Stimulated activated naive CD4-positive, alpha-beta T cell treated with Interleukin-2 at 50 U/mL for 16 hours (primary cell): Measurements from ENCODE around the gene CAPG.
A peak's percentile ranks its signal among the peaks of the same experiment; 100 is the strongest.
"Not testable (repeated sequence)": the region's sequence is repeated elsewhere in the genome, so short reads cannot be mapped to it uniquely, and the experiment has no call there.

Source experiments
- DNase-seq: peaks from one replicate; lab custom pipeline; 2025; lab: John Stamatoyannopoulos, UW

CAPG gene

DNA sequence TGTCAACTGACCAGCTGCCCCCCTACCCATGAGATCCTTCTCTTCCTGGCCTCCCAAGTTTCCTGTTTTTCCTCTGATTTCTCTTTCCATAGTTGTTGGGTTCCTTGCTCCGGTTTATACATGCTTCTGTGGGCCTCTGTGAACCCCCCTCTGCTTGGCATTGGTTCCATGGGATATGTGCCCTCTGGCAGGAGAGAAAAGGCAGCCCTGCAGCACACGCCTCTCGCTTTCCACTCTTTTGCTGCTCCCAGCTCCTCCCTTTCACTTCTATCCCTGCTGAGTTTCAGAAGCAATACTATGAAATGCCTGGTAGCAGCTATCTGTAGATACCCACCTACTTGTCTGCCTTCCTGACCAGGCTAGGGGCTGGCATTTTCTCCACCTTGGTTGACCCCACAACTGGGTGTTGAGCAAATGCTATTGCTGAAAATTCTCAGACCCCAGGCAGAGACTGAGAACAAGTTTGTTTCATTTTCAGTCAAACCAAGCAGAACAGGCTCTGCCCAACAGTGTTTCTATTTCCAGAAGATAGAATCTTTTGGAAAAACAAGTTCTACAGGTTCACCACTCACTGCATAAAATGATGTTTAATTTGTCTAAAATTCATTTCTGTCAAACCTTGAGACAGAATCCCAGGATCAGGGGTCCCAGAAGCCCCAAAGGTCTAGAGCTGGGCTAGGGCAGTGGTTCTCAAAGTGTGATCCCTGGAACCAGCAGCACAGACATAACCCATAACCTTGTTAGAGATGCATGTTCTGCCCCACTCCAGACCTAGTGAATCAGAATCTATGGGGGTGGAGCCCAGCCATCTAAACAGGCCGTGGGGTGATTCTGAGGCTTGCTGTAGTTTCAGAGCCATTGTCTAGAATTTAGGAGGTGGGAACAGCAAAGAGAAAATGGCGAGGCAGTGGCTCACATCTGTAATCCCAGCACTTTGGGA, 13.4 kb downstream of the CAPG start:
- no peak for DNase-seq

DNA sequence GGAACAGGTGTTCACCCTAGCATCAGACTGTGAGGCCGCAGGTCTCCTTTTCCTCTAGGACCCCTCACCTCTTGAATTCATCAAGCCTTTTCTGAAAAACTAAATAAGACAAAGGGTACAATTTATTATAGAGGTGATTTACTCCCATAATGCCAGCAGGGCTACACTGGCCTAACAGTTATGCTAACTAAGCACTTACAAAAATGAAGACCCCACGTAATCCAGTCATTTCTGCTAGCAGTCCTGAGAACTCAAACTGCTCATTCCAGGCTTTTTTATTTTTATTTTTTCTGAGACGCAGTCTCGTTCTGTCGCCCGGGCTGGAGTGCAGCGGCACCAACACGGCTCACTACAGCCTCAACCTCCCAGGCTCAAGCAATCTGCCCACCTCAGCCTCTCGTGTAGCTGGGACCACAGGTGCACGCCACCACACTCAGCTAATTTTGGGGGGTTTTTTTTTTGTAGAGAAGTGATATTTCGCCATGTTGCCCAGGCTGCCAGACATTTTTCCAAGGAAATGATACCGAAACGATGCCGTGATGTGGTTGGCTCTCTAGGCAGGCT, 14.2 kb downstream of the CAPG start:
- no peak for DNase-seq

DNA sequence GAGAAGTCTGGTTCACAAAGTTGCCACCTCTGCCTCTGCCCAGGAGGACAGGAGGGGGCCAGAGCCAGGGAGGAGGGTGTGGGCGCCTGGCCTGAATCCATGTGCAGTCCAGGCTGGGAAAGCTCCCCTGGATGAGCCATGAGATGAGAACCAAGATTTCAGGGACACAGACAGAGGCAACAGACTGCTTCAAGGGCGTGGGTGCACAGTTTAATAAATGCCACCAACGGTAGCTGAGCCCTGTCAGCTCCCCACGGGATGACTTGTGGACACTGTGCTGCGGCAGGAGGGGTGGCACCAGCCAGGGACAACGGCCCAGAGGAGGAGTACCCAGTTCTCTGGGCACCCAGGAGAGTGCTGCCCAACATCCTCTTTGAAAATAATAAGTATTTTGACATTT, 15.2 kb downstream of the CAPG start:
- no peak for DNase-seq

DNA sequence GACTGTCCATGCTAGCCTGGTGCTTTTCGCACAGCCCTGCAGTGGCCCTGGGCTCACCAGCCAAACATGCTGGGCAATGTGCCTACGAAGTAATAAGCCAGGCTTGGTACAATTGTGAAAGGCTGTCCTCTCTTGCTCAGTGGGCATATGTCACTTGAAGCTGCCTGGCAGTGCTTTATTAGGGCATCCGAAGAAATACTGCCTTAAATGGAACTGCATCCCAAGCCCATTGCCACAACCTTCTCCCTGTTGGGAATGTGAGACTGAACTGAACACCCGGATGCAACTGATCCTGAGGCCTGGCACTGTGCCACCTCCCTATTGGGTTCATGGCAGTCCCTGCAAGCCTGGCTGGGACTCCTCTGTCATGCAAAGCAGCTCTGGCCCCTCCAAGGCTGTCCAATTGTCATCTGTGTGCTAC, 15.9 kb downstream of the CAPG start:
- no peak for DNase-seq

DNA sequence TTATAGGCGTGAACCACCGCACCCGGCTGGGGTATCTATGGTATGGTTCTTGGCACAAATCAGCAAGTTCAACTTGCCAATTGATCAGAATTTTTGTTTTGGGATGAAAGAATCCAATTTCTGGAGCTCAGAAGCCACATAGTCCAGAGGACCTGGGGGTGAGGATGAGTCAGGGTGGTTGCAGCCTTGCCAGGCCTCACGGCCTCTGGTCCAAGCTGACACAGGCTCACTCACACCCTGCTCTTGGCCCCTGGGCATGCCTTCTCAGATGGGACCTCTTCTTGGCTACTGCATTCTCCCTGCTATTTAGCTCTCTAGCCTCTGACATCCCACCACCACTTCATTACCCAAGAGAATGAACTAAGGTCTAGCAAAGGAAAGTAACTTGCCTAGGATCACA, 16.3 kb downstream of the CAPG start:
- DNase-seq: no peak

DNA sequence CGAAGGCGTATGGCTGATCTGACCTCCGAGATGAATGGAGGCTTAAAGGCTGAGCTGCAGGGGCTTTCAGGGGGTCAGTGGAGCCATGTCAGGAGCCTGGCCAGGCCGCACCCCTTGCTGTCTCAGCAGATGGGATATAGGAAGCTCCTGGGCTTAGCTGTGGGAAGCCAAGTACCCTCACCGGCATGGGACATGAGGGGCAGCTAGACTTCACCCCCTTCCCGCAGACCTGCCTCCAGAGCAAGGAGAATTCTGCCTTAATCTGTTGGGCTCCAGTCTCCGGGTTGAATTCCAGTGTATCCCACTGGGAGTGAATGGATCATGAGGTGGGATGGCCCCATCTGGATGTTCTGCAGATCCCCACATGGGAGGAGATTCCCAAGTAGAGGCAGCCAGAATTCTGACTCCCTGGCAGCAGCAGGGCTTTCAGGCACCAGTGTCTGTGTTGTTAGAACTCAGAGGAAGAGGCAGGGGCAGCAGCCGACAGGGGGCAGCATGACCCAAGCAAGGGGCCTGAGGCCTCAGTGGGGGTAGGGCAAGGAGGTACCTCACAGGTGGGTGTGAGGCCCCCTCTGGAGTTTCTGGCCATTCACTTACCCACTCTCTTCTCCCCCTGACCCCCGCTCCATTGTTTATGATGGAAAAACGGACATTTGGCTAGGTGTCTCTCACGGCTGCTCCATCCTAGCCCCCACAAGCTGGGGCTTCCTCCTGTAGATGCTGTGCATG, 19.1 kb downstream of the CAPG start:
- DNase-seq: peak; percentile 63

DNA sequence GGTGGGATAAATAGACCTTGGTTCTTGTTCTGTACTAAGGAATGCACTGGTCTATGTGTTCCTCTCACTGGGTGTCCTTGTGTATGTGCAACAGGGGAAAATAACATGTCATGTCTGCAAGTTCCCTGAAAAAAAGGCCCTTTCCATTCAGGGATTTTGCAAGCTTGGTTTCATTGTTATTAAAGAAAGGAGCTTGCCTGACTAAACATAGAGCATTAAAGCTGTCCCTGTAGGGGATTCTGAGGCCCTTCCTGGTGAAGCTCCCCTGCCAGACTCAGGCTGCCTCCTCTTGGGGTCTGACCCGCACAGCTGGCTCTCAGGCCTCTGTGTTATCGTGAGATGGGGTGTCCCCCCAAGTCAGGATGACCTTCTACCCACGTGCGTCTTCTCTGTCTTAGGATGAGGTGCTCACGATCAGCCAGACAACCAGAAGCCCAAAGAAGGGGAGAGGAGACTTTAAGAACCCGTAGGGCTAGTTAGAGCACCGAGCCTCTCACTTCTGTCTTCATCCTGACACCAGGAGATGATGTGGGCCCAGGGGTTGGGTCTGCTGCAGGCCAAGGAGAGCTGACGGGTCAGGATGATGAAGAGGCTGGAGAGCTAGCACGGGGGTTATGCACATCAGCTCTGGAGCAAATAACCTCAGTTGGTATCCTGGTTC, 21.2 kb downstream of the CAPG start:
- no peak for DNase-seq

DNA sequence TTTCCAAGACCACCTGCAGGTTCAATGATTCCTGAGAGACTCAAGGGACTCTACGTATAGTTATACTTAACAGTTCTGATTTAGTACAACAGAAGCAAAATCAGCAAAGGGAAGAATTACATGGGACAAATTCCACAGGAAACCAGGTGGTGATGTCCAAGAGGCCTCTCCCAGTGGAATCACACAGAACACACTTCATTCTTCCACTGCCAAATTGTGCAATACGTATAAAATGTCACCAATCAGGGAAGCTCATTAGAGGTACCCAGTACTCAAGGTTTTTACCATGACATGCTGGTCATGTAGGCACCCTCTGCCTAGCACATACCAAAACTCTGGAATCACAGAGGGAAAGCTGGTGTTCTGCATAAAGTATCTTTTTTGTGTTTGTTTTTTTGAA, 22.4 kb downstream of the CAPG start:
- no peak for DNase-seq

DNA sequence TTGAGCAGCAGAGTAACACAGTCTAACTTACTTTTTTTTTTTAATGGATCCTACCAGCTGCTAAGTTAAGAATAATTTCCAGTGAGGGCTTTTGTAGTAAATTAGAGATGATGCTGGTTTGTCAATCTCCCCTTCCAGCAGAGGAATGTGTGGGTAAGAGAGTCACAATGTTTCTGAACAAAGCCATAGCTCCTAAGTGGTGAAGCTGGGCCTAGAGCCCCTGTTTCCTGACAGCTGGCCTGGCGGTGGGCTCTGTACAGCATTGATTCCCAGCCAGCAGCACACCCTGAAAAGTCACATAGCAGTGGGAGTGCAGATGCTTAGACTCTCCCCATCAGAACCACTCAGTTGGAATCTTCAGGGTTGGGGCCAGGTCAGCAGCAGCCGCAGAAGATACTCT, 24.4 kb downstream of the CAPG start:
- no peak for DNase-seq

DNA sequence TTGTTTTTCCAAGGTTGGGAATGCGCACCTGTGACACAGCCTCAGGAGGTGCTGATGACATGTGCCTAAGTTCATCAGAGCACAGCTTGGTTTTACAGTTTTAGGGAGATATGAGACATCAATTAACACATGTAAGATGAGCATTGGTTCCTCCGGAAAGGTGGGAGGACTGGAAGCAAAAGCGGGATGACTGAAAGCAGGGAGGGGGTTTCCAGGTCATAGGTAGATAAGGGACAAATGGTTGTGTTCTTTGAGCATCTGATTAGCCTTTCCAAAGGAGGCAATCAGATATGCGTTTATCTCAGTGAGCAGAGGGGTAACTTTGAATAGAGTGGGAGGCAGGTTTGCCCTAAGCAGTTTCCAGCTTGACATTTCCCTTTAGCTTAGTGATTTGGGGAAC, 26.3 kb downstream of the CAPG start:
- no peak for DNase-seq

DNA sequence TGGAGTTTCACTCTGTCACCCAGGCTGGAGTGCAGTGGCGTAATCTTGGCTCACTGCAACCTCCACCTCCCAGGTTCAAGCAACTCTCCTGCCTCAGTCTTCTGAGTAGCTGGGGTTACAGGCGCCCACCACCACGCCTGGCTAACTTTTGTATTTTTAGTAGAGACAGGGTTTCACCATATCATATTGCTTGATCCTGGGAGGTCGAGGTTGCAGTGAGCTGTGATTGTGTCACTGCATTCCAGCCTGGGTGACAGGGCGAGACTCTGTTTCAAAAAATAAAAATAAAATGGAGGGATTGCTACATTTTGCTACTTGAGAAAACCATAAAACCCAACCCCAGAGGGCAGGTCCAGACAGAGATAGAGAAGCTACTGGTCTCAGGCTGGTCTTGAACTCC, 27.0 kb downstream of the CAPG start:
- not testable (repeated sequence) for DNase-seq

DNA sequence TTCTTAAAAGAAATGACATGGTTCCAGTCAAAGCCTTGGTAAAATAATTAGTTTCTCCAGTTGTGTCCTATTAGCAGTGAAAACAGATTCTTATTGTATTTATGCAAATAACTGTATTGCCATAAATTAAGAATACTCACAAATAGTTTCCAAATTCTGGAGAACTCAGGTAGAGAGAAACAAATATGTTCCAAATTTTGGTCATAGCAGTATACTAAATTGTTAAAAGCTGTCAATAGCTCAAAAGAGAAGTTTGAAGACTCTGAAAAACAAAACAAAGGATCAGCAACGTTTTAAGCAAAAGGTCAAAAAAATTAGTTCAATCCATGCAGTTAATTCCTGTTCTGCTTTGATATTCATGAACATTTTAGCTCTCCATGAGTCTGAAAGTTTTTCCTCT, 30.1 kb downstream of the CAPG start:
- no peak for DNase-seq

DNA sequence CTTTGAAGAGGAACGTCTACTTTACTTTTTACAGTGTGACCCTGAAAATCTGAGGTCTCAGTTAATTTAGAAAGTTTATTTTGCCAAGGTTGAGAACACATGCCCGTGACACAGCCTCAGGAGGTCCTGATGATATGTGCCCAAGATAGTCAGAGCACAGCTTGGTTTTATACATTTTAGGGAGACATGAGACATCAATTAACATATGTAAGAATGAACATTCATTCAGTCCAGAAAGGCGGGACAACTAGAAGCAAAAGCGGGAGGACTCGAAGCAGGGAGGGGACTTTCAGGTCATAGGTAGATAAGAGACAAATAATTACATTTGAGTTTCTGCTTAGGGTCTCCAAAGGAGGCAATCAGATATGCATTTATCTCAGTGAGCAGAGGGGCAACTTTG, 31.9 kb downstream of the CAPG start:
- no peak for DNase-seq

DNA sequence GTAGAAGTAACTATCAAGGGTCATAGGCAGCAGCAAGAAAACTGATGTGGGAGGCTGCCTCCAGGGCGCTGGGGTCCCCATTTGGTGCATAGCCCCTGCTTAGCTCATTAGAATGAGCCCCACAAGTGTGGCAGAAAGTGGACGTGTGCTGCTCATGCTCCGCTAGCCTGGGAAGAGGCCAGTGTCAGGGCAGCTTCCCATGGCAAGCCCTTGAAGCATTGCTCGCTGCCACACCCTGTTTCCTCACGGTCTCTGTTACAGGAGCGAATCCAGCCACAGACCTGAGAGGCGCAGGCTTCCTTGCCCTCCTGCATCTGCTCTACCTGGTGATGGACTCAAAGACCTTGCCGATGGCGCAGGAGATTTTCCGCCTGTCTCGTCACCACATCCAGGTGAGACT, 33.1 kb downstream of the CAPG start:
- DNase-seq: no peak

DNA sequence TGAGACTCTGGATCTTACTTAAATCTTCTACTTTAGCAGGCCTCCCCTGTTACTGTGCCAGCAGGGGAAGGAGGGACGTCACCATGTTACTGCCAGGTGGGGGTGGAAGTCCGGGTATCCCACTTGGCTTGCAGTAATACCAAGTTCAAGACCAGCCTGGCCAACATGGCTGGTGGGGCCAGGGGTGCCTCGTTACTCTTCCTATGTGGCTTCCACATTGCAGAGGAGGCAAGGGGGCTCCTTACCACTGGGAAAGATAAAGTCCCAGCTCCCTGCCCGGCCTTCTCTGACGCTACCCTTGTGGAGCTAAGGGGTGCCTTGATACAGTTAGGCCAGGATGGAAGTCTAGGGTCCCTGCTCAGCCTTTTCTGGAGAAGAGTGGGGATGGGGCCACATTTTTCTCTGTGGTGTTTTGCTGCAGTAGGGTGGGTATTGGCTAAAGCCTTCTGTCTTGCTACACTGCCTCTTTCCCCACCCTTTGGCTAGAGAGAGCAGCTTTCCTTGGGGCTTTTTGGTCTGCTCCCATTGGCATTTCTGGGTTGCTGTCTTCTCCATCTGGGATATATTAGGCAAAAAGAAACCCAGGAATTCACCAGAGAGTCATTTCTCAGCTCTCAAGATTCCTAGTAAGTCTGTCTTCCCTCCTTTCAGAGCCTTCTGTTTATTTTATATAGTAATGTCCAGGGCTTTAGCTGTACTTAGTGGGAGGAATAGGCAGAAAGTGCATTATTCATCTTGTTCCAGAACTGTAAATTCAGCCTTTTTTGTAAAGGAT, 33.7 kb downstream of the CAPG start:
- no peak for DNase-seq

DNA sequence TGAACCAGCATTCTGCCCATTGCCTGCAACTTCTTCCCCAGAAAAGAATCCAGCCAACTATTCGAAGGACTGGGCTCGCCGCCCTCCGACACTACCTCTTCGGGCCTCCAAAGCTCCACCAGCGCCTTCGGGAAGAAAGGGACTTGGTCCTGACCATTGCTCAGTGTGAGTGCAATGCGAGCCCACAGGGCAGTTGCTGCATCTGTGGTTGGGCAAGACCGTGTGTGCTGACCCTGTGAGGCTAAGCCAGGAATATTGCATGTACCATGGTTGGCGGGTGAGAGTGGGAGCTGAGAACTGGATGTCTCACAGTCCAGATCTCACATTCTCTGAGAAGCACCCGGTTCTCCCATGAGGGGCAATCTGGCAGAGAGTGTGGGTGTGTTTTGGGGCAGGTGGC, 39.1 kb downstream of the CAPG start:
- no peak for DNase-seq

DNA sequence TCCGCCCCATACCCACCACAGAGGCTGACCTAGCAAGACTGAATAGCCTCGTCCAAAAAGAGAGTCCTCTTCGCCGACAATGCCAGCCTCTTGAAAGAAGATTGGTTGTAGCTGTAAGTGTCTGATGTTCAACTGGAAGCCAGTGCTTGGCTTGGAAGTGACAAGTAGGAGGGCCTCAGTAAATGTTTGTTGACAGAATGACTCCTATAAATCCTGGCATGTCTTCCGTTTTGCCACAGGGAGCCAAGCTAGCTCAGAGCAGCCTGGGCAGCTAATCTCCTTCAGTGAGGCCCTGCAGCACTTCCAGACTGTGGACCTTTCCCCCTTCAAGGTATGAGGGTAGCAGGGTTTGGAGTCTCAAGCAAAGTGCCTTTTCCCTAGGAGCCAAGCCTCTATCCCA, 40.7 kb downstream of the CAPG start:
- DNase-seq: no peak

DNA sequence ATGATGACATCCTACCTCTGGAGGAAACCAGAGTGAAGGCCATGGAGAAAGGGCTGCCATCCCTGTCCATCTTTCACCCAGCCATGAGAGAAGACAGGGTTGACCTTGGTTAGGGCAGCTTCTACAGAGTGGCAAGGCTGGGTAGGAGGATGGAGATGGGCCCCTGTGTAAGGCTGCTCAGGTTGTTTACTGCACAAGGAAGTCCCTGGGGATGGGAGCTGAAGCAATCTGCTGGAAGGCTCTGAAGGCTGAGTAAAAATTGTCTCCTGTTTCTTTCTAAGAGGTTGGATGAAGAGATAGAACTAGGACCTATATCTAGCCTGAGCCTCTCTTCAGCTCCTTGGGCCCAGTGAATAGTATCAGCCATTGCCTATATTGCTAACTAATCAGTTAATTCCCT, 41.2 kb downstream of the CAPG start:
- no peak for DNase-seq

DNA sequence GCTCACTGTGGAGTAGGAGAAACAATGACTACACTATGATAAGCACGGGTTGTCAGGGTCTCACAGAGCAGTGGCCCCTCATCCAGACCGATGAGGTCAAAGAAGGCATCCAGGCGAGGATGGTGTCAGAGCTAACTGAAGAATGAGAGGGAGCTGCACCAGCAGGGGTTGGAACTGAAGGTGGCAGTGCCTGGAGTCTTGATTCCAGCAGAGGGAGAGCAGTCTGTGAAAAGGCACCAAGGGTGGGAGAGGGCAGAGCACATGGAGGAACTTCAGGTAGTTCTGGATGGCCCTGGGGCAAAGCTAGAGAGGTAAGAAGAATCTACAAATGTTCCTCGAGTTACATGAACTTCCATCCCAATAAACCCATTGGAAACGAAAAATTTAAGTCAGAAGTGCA, 43.0 kb downstream of the CAPG start:
- DNase-seq: no peak

DNA sequence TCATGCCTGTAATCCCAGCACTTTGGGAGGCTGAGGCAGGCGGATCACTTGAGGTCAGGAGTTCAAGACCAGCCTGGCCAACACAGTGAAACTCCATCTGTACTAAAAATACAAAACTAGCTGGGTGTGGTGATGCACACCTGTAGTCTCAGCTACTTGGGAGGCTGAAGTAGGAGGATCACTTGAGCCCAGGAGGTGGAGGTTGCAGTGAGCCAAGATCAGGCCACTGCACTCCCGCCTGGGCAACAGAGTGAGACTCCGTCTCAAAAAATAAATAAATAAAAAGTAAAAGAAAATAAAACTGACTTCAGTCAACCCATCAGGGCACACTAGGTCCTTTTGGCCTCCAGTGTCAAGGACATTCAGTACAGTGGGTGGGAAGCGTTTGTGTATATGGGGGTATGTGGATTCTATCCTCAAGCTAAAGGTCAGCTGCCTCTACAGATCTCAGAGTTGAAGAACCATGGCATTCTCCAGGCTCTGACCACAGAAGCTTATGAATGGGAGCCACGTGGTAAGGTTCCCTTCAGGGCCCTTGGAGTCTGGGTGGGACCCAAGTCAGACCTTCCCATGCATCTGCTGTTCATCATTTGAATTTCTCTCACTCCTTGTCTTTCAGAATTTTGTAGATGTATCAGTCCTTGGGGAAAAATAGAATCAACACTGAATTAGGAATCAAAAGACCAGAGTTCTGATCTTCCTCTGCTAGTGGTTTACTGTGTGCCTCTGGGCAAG, 47.3 kb downstream of the CAPG start:
- not testable (repeated sequence) for DNase-seq

DNA sequence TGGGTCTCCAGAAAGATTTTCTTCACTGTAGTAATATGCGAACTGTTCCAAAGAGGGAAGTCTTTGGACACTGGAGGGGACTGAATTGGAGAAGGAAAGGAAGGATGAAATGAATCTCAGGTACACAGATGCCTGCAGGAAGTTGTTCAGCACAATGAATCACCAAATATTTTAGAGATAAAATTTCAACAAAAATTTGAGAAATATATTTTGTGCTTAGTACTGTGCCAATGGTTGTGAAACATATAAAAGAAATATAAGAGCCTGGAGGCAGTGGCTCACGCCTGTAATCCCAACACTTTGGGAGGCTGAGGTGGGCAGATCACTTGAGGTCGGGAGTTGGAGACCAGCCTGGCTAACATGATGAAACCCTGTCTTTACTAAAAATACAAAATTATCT, 52.4 kb downstream of the CAPG start:
- no peak for DNase-seq
